HEK293 (cell line): Measurements from ENCODE around the gene TRIM44.

Experiments used
- CTCF ChIA-PET: fragments of 350-600 bp; formaldehyde crosslinking; extraction: SDS; loops from one replicate; lab custom pipeline; 2021; ENCODE audit warnings: antibody characterized with exemption; lab: Yijun Ruan, JAX
- POLR2A ChIA-PET: fragments of 300-600 bp; formaldehyde crosslinking; extraction: SDS; loops from one replicate; lab custom pipeline; 2020; ENCODE audit warnings: antibody characterized with exemption, inconsistent platforms; lab: Yijun Ruan, JAX
- H3K27ac ChIP-seq: fragments of 200-500 bp; sonication (Bioruptor generic); 2 replicates; pipeline ENCODE4 v1.5.1; 2014; ENCODE audit warnings: low read depth, low read length, control low read depth, inconsistent platforms; ENCODE audit errors: extremely low read depth
- H3K36me3 ChIP-seq, 2 experiments: fragments of 200-500 bp in 1 of 2; sonication (Bioruptor generic) in 1 of 2; 1 replicate in 1 of 2; 2 replicates in 1 of 2; pipeline ENCODE4 v1.5.1; 2014 to 2017; ENCODE audit warnings: inconsistent platforms in 2 of 2, low read length in 2 of 2; ENCODE audit not compliant: control insufficient read depth in 2 of 2, insufficient read depth in 1 of 2
- H3K4me1 ChIP-seq: fragments of 200-500 bp; sonication (Bioruptor generic); 2 replicates; pipeline ENCODE4 v1.5.1; 2014; ENCODE audit warnings: mild to moderate bottlenecking, low read length, inconsistent platforms; ENCODE audit not compliant: control insufficient read depth, insufficient read depth
- H3K4me3 ChIP-seq: 2 replicates; pipeline ENCODE4 v1.5.1; 2011; ENCODE audit warnings: low read depth, mild to moderate bottlenecking, control low read depth, low read length, moderate library complexity
- H3K9me3 ChIP-seq: fragments of 200-500 bp; sonication (Bioruptor generic); 2 replicates; pipeline ENCODE4 v1.5.1; 2014; ENCODE audit warnings: low read depth, low read length, inconsistent platforms; ENCODE audit not compliant: control insufficient read depth, insufficient read depth
- GFI1B ChIP-seq: fragments of 450-650 bp; formaldehyde crosslinking; IDR thresholded peaks from 2 replicates; pipeline ENCODE4 v1.5.1; 2016; ENCODE audit warnings: missing biosample characterization, missing genetic modification characterization
- GLIS1 ChIP-seq: fragments of 450-650 bp; formaldehyde crosslinking; IDR thresholded peaks from 2 replicates; pipeline ENCODE4 v1.5.1; 2016; ENCODE audit warnings: missing biosample characterization, missing genetic modification characterization
- IKZF3 ChIP-seq: fragments of 450-650 bp; IDR thresholded peaks from 2 replicates; pipeline ENCODE4 v1.5.0; 2018; ENCODE audit warnings: missing biosample characterization, mild to moderate bottlenecking, missing genetic modification characterization, moderate library complexity
- KLF16 ChIP-seq: fragments of 450-650 bp; formaldehyde crosslinking; IDR thresholded peaks from 2 replicates; pipeline ENCODE4 v1.5.1; 2017; ENCODE audit warnings: missing biosample characterization, missing genetic modification characterization
- KLF8 ChIP-seq: fragments of 450-650 bp; formaldehyde crosslinking; IDR thresholded peaks from 2 replicates; pipeline ENCODE4 v1.5.1; 2016; ENCODE audit warnings: missing biosample characterization, missing genetic modification characterization
- KLF9 ChIP-seq: fragments of 450-650 bp; formaldehyde crosslinking; IDR thresholded peaks from 2 replicates; pipeline ENCODE4 v1.5.1; 2016; ENCODE audit warnings: missing biosample characterization, missing genetic modification characterization, low read depth
- MEIS1 ChIP-seq: sonication (generic); formaldehyde crosslinking; IDR thresholded peaks from 2 replicates; pipeline ENCODE4 v1.8.1; 2022; ENCODE audit warnings: missing genetic modification reagents, mild to moderate bottlenecking, borderline replicate concordance
- SCRT2 ChIP-seq: fragments of 450-650 bp; formaldehyde crosslinking; IDR thresholded peaks from 2 replicates; pipeline ENCODE4 v1.5.1; 2016; ENCODE audit warnings: missing biosample characterization, missing genetic modification characterization
- TRIM28 ChIP-seq: IDR thresholded peaks from 2 replicates; pipeline ENCODE4 v1.6.1; 2011; ENCODE audit warnings: low read length, control low read depth, borderline replicate concordance
- ZNF629 ChIP-seq: fragments of 450-650 bp; formaldehyde crosslinking; IDR thresholded peaks from 2 replicates; pipeline ENCODE4 v1.5.1; 2017; ENCODE audit warnings: missing biosample characterization, missing genetic modification characterization
- ZSCAN4 ChIP-seq: fragments of 450-650 bp; formaldehyde crosslinking; IDR thresholded peaks from 2 replicates; pipeline ENCODE4 v1.5.1; 2017; ENCODE audit warnings: missing biosample characterization, missing genetic modification characterization
- TF ChIP-seq, protein P1 (sequence below): fragments of 450-650 bp; formaldehyde crosslinking; IDR thresholded peaks from 2 replicates; pipeline ENCODE4 v1.5.1; 2016; ENCODE audit warnings: missing biosample characterization, missing genetic modification characterization, borderline replicate concordance
- TF ChIP-seq, protein P2 (sequence below): fragments of 450-650 bp; IDR thresholded peaks from 2 replicates; pipeline ENCODE4 v1.5.1; 2018; ENCODE audit warnings: missing biosample characterization, mild to moderate bottlenecking, missing genetic modification characterization
- TF ChIP-seq, protein P3 (sequence below): fragments of 450-650 bp; formaldehyde crosslinking; IDR thresholded peaks from 2 replicates; pipeline ENCODE4 v1.5.1; 2016; ENCODE audit warnings: missing biosample characterization, missing genetic modification characterization, borderline replicate concordance
- TF ChIP-seq, protein P4 (sequence below): fragments of 450-650 bp; formaldehyde crosslinking; IDR thresholded peaks from 2 replicates; pipeline ENCODE4 v1.5.1; 2016; ENCODE audit warnings: missing biosample characterization, missing genetic modification characterization

The TRIM44 gene

GRCh38 chr11:35820614-35821013 lies 158.0 kb downstream of the TRIM44 start:
- ChIA-PET CTCF (interaction anchor here (0.9 to 3.5 kb wide), 18 partner anchors 10 to 445 kb away, joined by 3 to 57 read pairs (median 16); partner anchors contain the start of gene FJX1), POLR2A (no interaction called here)
- H3K9me3 ChIP-seq = no peaks in the 10 kb centered on the region
- no peaks in the 10 kb centered on the region for H3K36me3 ChIP-seq
- TF ChIP-seq, protein P1, sequence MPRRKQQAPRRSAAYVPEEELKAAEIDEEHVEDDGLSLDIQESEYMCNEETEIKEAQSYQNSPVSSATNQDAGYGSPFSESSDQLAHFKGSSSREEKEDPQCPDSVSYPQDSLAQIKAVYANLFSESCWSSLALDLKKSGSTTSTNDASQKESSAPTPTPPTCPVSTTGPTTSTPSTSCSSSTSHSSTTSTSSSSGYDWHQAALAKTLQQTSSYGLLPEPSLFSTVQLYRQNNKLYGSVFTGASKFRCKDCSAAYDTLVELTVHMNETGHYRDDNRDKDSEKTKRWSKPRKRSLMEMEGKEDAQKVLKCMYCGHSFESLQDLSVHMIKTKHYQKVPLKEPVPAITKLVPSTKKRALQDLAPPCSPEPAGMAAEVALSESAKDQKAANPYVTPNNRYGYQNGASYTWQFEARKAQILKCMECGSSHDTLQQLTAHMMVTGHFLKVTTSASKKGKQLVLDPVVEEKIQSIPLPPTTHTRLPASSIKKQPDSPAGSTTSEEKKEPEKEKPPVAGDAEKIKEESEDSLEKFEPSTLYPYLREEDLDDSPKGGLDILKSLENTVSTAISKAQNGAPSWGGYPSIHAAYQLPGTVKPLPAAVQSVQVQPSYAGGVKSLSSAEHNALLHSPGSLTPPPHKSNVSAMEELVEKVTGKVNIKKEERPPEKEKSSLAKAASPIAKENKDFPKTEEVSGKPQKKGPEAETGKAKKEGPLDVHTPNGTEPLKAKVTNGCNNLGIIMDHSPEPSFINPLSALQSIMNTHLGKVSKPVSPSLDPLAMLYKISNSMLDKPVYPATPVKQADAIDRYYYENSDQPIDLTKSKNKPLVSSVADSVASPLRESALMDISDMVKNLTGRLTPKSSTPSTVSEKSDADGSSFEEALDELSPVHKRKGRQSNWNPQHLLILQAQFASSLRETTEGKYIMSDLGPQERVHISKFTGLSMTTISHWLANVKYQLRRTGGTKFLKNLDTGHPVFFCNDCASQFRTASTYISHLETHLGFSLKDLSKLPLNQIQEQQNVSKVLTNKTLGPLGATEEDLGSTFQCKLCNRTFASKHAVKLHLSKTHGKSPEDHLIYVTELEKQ (tag by site-specific recombination) = no peak
- TF ChIP-seq TRIM28 (no peak), MEIS1 (no peak), KLF9 (no peak), GLIS1 (tag by site-specific recombination) (no peak), KLF16 (no peak), IKZF3 (tag by site-specific recombination) (no peak), SCRT2 (tag by site-specific recombination) (no peak), GFI1B (no peak), KLF8 (tag by site-specific recombination) (no peak), ZNF629 (tag by site-specific recombination) (no peak), ZSCAN4 (tag by site-specific recombination) (no peak)
- TF ChIP-seq, protein P2, sequence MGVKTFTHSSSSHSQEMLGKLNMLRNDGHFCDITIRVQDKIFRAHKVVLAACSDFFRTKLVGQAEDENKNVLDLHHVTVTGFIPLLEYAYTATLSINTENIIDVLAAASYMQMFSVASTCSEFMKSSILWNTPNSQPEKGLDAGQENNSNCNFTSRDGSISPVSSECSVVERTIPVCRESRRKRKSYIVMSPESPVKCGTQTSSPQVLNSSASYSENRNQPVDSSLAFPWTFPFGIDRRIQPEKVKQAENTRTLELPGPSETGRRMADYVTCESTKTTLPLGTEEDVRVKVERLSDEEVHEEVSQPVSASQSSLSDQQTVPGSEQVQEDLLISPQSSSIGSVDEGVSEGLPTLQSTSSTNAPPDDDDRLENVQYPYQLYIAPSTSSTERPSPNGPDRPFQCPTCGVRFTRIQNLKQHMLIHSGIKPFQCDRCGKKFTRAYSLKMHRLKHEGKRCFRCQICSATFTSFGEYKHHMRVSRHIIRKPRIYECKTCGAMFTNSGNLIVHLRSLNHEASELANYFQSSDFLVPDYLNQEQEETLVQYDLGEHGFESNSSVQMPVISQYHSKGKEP (tag by site-specific recombination) = no peak
- TF ChIP-seq, protein P3, sequence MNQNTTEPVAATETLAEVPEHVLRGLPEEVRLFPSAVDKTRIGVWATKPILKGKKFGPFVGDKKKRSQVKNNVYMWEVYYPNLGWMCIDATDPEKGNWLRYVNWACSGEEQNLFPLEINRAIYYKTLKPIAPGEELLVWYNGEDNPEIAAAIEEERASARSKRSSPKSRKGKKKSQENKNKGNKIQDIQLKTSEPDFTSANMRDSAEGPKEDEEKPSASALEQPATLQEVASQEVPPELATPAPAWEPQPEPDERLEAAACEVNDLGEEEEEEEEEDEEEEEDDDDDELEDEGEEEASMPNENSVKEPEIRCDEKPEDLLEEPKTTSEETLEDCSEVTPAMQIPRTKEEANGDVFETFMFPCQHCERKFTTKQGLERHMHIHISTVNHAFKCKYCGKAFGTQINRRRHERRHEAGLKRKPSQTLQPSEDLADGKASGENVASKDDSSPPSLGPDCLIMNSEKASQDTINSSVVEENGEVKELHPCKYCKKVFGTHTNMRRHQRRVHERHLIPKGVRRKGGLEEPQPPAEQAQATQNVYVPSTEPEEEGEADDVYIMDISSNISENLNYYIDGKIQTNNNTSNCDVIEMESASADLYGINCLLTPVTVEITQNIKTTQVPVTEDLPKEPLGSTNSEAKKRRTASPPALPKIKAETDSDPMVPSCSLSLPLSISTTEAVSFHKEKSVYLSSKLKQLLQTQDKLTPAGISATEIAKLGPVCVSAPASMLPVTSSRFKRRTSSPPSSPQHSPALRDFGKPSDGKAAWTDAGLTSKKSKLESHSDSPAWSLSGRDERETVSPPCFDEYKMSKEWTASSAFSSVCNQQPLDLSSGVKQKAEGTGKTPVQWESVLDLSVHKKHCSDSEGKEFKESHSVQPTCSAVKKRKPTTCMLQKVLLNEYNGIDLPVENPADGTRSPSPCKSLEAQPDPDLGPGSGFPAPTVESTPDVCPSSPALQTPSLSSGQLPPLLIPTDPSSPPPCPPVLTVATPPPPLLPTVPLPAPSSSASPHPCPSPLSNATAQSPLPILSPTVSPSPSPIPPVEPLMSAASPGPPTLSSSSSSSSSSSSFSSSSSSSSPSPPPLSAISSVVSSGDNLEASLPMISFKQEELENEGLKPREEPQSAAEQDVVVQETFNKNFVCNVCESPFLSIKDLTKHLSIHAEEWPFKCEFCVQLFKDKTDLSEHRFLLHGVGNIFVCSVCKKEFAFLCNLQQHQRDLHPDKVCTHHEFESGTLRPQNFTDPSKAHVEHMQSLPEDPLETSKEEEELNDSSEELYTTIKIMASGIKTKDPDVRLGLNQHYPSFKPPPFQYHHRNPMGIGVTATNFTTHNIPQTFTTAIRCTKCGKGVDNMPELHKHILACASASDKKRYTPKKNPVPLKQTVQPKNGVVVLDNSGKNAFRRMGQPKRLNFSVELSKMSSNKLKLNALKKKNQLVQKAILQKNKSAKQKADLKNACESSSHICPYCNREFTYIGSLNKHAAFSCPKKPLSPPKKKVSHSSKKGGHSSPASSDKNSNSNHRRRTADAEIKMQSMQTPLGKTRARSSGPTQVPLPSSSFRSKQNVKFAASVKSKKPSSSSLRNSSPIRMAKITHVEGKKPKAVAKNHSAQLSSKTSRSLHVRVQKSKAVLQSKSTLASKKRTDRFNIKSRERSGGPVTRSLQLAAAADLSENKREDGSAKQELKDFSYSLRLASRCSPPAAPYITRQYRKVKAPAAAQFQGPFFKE = no peak
- TF ChIP-seq, protein P4, sequence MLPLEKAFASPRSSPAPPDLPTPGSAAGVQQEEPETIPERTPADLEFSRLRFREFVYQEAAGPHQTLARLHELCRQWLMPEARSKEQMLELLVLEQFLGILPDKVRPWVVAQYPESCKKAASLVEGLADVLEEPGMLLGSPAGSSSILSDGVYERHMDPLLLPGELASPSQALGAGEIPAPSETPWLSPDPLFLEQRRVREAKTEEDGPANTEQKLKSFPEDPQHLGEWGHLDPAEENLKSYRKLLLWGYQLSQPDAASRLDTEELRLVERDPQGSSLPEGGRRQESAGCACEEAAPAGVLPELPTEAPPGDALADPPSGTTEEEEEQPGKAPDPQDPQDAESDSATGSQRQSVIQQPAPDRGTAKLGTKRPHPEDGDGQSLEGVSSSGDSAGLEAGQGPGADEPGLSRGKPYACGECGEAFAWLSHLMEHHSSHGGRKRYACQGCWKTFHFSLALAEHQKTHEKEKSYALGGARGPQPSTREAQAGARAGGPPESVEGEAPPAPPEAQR (tag by site-specific recombination) = no peak
- no peaks in the 10 kb centered on the region for H3K4me1 ChIP-seq
- H3K27ac ChIP-seq = no peak overlapping the region
- no peak overlapping the region for H3K4me3 ChIP-seq
